ENCODE results near the gene KIF3A.

DNA sequence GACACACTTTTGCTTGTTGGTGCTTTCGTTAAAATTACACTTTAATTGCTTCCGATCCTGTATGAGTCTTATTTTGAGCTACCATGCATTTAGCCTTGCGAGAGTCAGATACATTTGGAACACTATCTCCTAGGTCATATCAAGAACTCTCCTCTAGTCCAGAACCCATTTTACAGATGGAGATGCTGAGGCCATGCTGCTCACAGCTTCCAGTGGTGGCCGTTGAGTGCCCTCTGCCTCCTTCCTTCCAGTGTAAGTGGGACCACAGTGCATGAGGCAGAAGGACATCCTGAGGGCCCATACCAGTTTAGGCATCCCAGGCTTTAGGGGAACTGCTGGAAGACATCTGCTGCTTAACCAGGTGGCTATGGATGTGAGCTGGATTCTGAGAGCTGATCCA, 16.8 kb upstream of the KIF3A start:
- TF ChIP-seq CTCF (IDR thresholded peaks at IDR 0.05) = no peak
- TF ChIP-seq POLR2A (IDR thresholded peaks at IDR 0.05) = no peak
- no peak for TF ChIP-seq EP300 (IDR thresholded peaks at IDR 0.05)
- TF ChIP-seq POLR2AphosphoS5 (IDR thresholded peaks at IDR 0.05) = no peak
